ENCODE results near the gene CELSR1. TPM values are rescaled to one million over a fixed set of nuclear protein-coding genes. Genes with fewer than 3 reads are reported as not detected.

Gene CELSR1
- total RNA-seq, 1 experiment from 2014 or later = 14.2 TPM

DNA sequence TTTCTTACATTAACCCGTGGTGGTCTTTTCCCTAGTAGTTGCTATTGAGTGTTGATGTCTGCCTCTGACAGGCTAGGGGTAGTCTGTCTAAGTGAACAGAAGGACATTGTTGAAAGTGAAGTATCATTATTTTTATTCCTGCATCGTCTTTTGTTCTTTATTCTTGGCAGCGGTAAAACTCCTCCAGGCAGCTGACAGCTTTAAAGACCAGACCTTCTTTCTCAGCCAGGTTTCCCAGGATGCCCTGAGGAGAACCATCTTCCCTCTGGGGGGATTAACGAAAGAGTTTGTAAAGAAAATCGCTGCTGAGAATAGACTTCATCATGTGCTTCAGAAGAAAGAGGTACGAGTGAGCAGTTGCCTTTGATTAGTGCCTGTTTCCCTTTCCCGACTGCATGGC is 187.3 kb downstream of the CELSR1 start:
- H3K9ac ChIP-seq (ENCODE audit: low read length) = no peak overlapping the region
- no peaks in the 10 kb centered on the region for H3K79me2 ChIP-seq (ENCODE audit: low read length)
- no peak overlapping the region for H2AFZ ChIP-seq (ENCODE audit: low read length)
- no peak overlapping the region for H3K4me3 ChIP-seq (ENCODE audit: low read length)
- TF ChIP-seq EZH2phosphoT487 (IDR thresholded peaks at IDR 0.05; ENCODE audit: borderline replicate concordance, low read length) = no peak
- TF ChIP-seq, protein P1, sequence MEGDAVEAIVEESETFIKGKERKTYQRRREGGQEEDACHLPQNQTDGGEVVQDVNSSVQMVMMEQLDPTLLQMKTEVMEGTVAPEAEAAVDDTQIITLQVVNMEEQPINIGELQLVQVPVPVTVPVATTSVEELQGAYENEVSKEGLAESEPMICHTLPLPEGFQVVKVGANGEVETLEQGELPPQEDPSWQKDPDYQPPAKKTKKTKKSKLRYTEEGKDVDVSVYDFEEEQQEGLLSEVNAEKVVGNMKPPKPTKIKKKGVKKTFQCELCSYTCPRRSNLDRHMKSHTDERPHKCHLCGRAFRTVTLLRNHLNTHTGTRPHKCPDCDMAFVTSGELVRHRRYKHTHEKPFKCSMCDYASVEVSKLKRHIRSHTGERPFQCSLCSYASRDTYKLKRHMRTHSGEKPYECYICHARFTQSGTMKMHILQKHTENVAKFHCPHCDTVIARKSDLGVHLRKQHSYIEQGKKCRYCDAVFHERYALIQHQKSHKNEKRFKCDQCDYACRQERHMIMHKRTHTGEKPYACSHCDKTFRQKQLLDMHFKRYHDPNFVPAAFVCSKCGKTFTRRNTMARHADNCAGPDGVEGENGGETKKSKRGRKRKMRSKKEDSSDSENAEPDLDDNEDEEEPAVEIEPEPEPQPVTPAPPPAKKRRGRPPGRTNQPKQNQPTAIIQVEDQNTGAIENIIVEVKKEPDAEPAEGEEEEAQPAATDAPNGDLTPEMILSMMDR (conservative IDR thresholded peaks at IDR 0.05; ENCODE audit: low read depth, low read length) = no peak
- TF ChIP-seq EZH2 (IDR thresholded peaks at IDR 0.05; ENCODE audit: low read length, unreplicated experiment) = no peak
- BruUV-seq (replicated peaks) = no TSS peak
- H3F3A ChIP-seq (ENCODE audit: low read length, unreplicated experiment) = no peaks in the 10 kb centered on the region
- POLR2A ChIA-PET (ENCODE audit: unreplicated experiment) = no interaction called here
- no peaks in the 10 kb centered on the region for H3K27me3 ChIP-seq (ENCODE audit: low read length)
- H4K20me1 ChIP-seq (ENCODE audit: low read length) = no peaks in the 10 kb centered on the region
- CTCF ChIA-PET = no interaction called here
- no peak overlapping the region for H3K4me2 ChIP-seq (ENCODE audit: low read length)
- H3K9me3 ChIP-seq (ENCODE audit: low read length) = no peaks in the 10 kb centered on the region
- no peak for ATAC-seq
- peaks cover 4% of the 10 kb centered on the region; the same call in 1 of the 2 replicates for H3K4me1 ChIP-seq (ENCODE audit: insufficient read depth, low read length)
- H3K36me3 ChIP-seq (ENCODE audit: low read depth, low read length) = peaks cover 25% of the 10 kb centered on the region
- no peak overlapping the region for H3K27ac ChIP-seq (ENCODE audit: low read length)
- no peaks in the 10 kb centered on the region for H3K9me2 ChIP-seq (replicated peaks; ENCODE audit: low read length)
- no peak for DNase-seq
- intact Hi-C loops (cut with micrococcal nuclease) = no loop called here

DNA sequence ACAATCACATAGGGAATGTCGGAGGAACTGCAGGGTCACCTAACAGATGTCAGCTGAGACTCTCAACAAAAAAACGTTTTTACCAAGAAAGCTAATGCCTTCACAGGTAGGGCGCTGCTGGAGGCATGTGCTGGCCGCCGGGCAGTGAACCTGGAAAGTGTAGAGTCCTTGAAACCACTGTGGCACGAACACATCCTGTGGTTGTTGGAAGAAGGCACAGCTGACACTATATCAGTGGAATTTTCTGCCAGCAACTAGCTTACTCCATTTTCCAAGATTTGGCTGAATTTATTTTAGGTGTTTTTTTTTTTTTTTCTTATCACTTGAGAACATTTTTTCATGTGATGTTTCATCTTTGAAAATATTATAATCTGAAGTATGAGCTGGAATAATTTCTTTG is 187.7 kb downstream of the CELSR1 start:
- Histone ChIP-seq H3K79me2 (ENCODE audit: low read length) (no peaks in the 10 kb centered on the region), H3K27me3 (ENCODE audit: low read length) (no peaks in the 10 kb centered on the region), H3K9me3 (ENCODE audit: low read length) (no peaks in the 10 kb centered on the region), H3K4me2 (ENCODE audit: low read length) (no peak overlapping the region), H2AFZ (ENCODE audit: low read length) (no peak overlapping the region), H3K4me1 (ENCODE audit: insufficient read depth, low read length) (peaks cover 4% of the 10 kb centered on the region; the same call in 1 of the 2 replicates), H3K27ac (ENCODE audit: low read length) (no peak overlapping the region), H3F3A (ENCODE audit: low read length, unreplicated experiment) (no peaks in the 10 kb centered on the region), H4K20me1 (ENCODE audit: low read length) (no peaks in the 10 kb centered on the region), H3K36me3 (ENCODE audit: low read depth, low read length) (peaks cover 25% of the 10 kb centered on the region), H3K9me2 (replicated peaks; ENCODE audit: low read length) (no peaks in the 10 kb centered on the region), H3K9ac (ENCODE audit: low read length) (no peak overlapping the region), H3K4me3 (ENCODE audit: low read length) (no peak overlapping the region)
- TF ChIP-seq EZH2phosphoT487 (IDR thresholded peaks at IDR 0.05; ENCODE audit: borderline replicate concordance, low read length) (no peak), EZH2 (IDR thresholded peaks at IDR 0.05; ENCODE audit: low read length, unreplicated experiment) (no peak)
- TF ChIP-seq, protein P1 (conservative IDR thresholded peaks at IDR 0.05; ENCODE audit: low read depth, low read length) = no peak
- ChIA-PET CTCF (no interaction called here), POLR2A (ENCODE audit: unreplicated experiment) (no interaction called here)
- DNase-seq (no peak), ATAC-seq (no peak)
- no TSS peak for BruUV-seq (replicated peaks)
- intact Hi-C loops (cut with micrococcal nuclease) = no loop called here

DNA sequence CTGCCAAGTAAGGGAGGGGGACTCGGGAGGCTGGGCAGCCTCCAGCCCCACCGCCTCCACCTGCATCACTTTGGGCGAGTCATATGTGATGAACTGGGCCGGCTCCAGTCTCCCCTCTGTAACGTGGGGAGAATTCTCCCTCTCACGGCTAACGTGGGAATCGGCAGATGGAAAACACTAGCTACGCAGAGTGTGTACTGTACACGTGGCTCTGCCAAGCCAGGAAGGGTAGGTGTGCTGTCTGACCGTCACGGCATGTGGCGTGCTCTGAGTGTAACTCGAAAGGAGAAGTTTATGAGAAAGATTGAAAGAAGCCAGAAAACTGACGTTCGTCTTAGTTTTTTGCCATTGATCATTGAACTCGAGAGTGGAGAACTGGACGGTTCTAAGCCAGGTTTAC is 188.2 kb downstream of the CELSR1 start:
- TF ChIP-seq, protein P1 (conservative IDR thresholded peaks at IDR 0.05; ENCODE audit: low read depth, low read length) = no peak
- TF ChIP-seq EZH2 (IDR thresholded peaks at IDR 0.05; ENCODE audit: low read length, unreplicated experiment) (no peak), EZH2phosphoT487 (IDR thresholded peaks at IDR 0.05; ENCODE audit: borderline replicate concordance, low read length) (no peak)
- H3K4me2 ChIP-seq (ENCODE audit: low read length) = no peak overlapping the region
- ATAC-seq (no peak), DNase-seq (no peak)
- CTCF ChIA-PET = no interaction called here
- no peaks in the 10 kb centered on the region for H4K20me1 ChIP-seq (ENCODE audit: low read length)
- H2AFZ ChIP-seq (ENCODE audit: low read length) = no peak overlapping the region
- BruUV-seq (replicated peaks) = no TSS peak
- H3K36me3 ChIP-seq (ENCODE audit: low read depth, low read length) = peaks cover 21% of the 10 kb centered on the region
- H3K79me2 ChIP-seq (ENCODE audit: low read length) = no peaks in the 10 kb centered on the region
- POLR2A ChIA-PET (ENCODE audit: unreplicated experiment) = no interaction called here
- no peaks in the 10 kb centered on the region for H3K9me3 ChIP-seq (ENCODE audit: low read length)
- no peak overlapping the region for H3K4me3 ChIP-seq (ENCODE audit: low read length)
- no peak overlapping the region for H3K9ac ChIP-seq (ENCODE audit: low read length)
- H3K27me3 ChIP-seq (ENCODE audit: low read length) = no peaks in the 10 kb centered on the region
- no peaks in the 10 kb centered on the region for H3K9me2 ChIP-seq (replicated peaks; ENCODE audit: low read length)
- peaks cover 4% of the 10 kb centered on the region; the same call in 1 of the 2 replicates for H3K4me1 ChIP-seq (ENCODE audit: insufficient read depth, low read length)
- intact Hi-C loops (cut with micrococcal nuclease) = no loop called here
- H3F3A ChIP-seq (ENCODE audit: low read length, unreplicated experiment) = no peaks in the 10 kb centered on the region
- no peak overlapping the region for H3K27ac ChIP-seq (ENCODE audit: low read length)

All from PC-3 (cell line).